ENCODE data around the gene CHCHD6.

The CHCHD6 gene

DNA sequence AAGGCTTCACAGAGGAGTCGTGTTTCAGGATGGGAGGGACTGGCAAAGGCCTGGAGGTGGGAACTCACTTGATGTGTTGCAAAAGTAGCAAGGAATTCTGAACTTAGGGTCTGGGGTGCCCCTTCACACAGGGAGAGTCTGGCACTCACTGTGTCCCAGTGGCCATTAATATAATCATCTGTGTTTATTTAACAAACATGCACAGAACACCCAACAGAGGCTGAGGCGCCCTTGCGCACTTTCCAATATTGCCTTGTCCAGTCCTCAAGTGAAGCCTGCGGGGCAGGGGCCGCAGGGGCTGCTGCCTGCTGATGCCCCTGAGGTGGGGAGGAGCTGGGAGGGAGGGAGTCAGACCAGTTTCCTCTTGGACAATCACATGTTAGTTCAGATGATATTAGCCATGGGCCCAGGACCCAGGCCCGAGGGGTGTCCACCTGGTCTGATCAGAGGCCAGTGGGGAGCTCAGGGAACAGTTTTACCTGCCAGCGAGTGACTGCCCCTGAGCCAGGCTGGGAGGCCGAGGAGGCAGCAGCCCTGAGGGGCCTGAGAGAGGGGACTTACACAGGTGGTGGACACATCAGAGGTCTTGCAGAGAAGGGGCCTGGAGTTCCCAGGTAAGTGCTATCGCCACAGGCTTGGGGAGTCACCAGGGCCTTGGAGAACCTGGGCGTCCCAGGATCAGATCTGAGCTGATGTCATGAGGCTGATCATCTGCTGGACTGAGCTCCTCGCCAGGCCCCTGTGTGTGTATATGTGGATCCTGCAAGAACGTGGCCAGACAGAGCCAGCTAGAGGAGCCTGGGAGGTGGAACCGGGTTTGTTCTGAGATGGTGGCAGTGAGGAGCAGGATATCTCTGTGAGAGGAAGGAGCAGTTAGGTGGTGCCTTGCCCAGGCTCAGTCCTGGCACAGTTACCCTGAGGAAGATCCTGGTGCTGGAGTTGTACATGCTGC is 35.3 kb upstream of the CHCHD6 start:
- DNase-seq (ENCODE audit: low spot score), result peak; percentile 54

DNA sequence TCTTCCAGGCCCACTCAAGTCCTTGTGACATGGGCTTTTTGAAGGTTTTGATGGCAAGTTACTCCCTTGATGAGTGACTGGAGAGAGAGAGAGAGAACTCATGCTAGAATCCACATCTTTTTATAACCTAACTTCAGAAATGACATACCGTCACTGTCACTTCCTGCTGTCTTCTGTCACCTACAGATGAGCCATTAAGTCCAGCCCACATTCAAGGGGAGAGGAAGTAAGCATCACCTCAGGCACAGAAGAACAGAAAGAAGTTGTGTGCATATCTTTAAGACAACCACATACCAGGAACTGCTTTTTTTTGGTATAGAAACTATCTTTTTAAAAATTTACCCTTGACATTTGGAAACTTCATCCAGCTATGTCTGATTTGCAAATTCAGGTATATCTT is 32.5 kb upstream of the CHCHD6 start:
- DNase-seq (ENCODE audit: low spot score), result no peak

- DNase-seq (ENCODE audit: low spot score), result peak; percentile 31
These were observed 31.7 kb upstream of the CHCHD6 start for GRCh38 chr3:126672340-126672739.

GRCh38 chr3:126672741-126673140 is 31.3 kb upstream of the CHCHD6 start:
- DNase-seq (ENCODE audit: low spot score), result peak; percentile 41

DNA sequence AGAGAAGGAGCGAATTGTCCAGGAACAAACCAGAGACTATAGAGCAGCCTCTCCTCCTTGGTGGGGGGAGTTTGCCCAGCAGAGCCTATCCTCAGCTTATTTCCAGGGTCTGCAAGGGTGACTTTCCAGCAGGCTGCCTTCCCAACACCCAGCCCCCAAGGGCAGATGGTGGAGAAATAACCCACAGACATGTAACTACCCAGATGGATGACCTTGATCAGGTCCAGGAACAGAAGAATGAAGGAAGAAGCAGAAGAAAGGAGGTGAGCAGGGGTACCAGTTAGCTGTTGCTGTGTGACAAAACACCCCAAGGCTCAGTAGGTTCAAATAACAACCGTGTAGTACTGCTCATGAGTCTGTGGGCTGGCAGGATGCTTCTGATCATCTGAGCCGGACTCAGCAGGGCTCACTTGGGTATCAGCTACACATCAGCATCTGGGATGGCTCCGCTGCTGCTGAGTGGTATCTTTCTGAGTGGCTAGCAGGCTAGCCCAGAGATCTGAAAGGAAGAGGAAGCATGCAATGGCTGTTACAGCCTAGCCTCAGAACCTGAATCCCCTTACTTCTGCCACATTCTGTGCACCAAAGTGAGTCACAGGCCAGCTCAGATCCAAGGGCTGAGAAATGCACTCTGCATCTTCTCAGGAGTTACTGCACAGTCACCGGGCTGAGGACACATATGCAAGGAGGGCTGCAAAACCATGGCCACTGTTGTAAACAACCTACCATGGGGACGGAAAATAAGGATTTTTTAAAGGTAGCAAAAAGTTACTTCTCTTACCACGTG is 26.9 kb upstream of the CHCHD6 start:
- peak; percentile 44 for DNase-seq (ENCODE audit: low spot score)

GRCh38 chr3:126677862-126678503 is 26.1 kb upstream of the CHCHD6 start:
- DNase-seq (ENCODE audit: low spot score), result peak; percentile 40

GRCh38 chr3:126678693-126679317 is 25.2 kb upstream of the CHCHD6 start:
- DNase-seq (ENCODE audit: low spot score), result peak; percentile 41

GRCh38 chr3:126679318-126679751 is 24.7 kb upstream of the CHCHD6 start:
- peak; percentile 91 for DNase-seq (ENCODE audit: low spot score)

- DNase-seq (ENCODE audit: low spot score), result peak; percentile 53
These were observed 24.0 kb upstream of the CHCHD6 start for GRCh38 chr3:126679831-126680666.

DNA sequence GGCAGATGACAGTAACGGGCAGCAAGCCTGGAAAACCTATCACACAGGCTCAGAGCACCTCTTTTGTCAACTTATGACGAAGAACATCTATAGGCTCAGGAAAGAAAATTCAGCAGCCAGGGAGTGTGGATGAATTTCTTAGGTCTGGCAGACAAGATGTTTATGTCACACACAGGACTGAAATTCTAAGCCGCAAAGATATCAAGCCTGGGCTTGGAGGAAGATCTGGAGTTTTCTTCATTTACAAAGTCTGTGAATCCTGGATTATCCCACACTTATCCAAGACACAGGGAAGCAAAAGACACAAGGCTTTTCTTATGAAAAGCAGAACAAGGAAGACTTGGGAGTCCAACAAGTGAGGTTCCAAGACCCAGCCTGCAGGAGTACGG is 23.4 kb upstream of the CHCHD6 start:
- DNase-seq (ENCODE audit: low spot score), result no peak

GRCh38 chr3:126682009-126682408 is 22.0 kb upstream of the CHCHD6 start:
- DNase-seq (ENCODE audit: low spot score), result peak; percentile 55

GRCh38 chr3:126683069-126683468 is 21.0 kb upstream of the CHCHD6 start:
- DNase-seq (ENCODE audit: low spot score), result no peak

DNA sequence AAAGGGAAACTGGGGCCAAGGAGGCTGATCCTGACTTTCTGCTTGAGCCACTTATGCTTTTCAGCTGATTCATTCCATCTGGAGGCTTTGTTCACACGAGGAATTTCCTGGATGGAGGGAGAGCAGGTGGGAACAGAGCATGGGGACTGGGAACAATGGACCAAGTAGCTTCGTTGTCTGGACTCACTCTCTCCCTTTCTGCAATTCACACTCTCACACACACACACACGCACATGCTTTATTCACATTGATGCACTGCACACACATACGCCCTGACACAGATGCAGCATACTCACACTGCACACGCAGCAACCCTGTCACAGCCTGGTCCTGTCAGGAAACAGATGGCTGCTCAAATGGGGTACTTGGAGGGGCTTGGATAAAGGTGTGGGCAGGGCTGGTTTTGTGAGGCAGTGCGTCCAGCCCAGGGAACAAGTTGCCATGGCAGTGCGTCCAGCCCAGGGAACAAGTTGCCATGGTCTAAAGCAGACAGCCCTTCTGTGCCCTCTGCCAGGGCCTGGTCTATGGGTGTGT is 19.8 kb upstream of the CHCHD6 start:
- DNase-seq (ENCODE audit: low spot score), result no peak

- no peak for DNase-seq (ENCODE audit: low spot score)
These were observed 19.0 kb upstream of the CHCHD6 start for GRCh38 chr3:126685021-126685420.

DNA sequence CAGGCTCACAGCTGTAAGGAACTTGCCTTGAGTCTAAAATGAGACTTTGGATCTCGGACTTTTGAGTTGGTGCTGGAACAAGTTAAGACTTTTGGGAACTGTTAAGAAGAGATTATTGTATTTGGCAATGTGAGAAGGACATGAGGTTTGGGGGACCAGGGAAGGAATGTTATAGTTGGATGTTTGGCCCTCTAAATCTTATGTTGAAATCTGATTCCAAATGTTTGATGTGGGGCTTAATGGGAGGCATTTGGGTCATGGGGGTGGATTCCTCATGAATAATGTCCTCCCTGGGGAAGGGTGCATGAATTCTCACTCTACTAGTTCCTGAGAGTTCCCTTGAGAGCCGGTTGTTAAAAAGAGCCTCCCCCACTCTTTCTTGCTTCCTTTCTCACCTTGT is 18.5 kb upstream of the CHCHD6 start:
- DNase-seq (ENCODE audit: low spot score), result no peak

DNA sequence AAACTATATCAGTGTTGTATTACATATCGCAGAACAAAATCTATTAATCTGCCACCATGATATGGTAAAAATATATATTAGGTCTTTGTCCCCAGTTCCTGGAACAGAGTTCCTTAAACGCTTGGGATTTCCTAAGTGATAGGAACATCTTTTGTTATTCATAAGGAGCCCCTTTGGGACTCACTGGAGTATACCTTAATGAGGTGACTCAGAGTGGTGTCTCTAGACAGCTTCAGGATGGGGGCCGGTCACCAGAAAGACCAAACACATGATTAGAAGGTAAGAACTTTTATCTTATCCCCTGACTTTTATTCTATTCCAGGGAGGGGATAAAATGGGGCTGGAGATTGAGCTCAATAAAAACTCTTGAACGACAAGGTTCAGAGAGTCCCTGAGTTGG is 12.3 kb upstream of the CHCHD6 start:
- no peak for DNase-seq (ENCODE audit: low spot score)

DNA sequence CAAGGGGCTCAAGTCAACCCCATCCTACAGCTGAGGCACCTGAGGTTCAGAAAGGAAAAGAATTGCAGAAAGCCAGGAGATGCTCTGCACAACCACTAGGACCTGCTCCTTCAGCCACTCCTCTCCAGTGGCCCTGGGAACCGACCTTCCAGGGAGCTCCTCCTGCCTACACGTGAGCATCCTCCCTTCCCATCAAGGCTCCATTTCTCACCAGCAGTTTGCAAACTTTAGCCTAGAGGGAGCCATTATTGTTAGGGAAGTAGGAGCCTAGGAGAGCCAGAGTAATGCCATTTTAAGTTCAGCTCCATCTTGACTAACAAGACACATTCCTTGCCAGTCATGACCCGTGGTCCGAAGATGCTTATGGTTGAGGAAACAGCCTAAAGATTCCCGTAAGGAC is 11.2 kb upstream of the CHCHD6 start:
- DNase-seq (ENCODE audit: low spot score), result no peak

DNA sequence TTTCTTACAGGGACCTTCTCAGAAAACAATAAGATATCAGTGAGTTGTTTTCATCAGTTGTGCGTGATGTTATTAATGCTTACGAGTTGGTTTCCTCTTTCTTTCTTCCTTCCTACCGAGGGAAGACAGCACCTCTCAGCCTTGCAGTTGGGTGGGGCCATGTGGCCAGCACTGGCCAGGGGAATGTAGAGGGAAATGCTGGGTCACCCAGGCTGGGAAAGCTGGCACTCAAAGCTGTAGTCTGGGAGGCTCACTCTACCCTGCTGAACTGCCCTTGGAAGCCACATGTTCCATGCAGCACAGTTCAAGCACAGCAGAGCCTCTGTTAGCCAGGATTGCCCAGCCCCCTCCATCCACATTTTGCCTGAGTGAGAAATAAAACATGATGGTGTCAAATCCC is 10.1 kb upstream of the CHCHD6 start:
- DNase-seq (ENCODE audit: low spot score), result no peak

DNA sequence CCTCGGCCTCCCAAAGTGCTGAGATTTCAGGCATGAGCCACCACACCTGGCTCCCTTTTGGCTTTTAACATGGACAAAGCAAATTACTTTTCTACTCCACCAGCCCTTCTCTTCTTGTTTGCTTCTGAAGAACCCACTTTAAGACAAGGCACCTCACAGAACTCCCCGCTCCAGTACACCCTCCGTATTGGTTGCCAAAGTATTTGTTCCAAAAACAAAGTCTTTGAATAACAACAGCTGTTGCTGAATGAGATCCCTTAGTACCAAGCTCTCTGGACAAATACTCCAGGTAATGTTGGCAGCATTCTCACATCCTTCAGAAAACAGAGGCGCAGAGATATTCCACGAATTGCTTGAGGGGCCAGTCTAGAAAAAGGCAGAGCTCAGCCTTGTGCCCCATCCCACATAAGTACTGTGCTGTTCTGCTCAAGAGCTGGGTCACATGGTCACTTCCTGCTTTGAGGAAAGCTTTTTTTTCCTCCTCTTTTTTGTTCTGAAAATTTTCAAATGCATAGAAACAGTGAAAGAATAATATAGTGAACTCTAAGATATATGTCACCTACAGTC is 7.3 kb upstream of the CHCHD6 start:
- no peak for DNase-seq (ENCODE audit: low spot score)

DNA sequence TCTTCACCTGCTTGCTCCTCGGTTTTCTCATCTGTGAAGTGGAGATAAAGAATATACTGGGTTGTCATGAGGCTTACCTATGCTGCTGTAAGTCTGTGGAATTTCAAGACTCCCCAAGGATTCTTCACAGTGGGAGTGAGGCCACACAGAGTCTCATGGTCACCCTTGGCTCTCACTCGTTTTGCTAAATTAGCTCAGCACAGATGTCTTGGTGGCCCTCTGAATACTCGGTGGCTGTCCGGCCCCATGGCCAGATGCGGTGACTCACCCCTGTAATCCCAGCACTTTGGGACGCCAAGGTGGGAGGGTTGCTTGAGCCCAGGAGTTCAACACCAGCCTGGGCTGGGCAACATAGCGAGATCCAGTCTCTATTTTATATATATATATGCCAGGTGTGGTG is 5.0 kb upstream of the CHCHD6 start:
- DNase-seq (ENCODE audit: low spot score), result no peak

All from left forelimb (tissue), 1 donor.